ENCODE data around the gene CYP4F8.

GRCh38 chr19:15641901-15642491, 27.0 kb downstream of the CYP4F8 start:
- no peak for TF ChIP-seq POLR2A (IDR thresholded peaks at IDR 0.05)
- TF ChIP-seq CTCF (IDR thresholded peaks at IDR 0.05) = no peak
